ENCODE data around the gene ASXL2. TPM values are rescaled to one million over a fixed set of nuclear protein-coding genes. Genes with fewer than 3 reads are reported as not detected.

ASXL2 gene
- total and polyA plus RNA-seq, 2 of the 13 experiments (the other 11 are each of a cell fraction or from before 2014, with no cell fraction given), result 12.1 to 19.2 TPM

GRCh38 chr2:25697559-25698341, 180.5 kb downstream of the ASXL2 start (continued):
- TF ChIP-seq ZNF577 (CRISPR knock-in tag; IDR thresholded peaks at IDR 0.05; ENCODE audit: borderline replicate concordance, low read depth) (no peak), SNRNP70 (IDR thresholded peaks at IDR 0.05; ENCODE audit: low read depth, low read length) (no peak), SIX1 (CRISPR knock-in tag; IDR thresholded peaks at IDR 0.05; ENCODE audit: borderline replicate concordance) (no peak), ZFP91 (CRISPR knock-in tag; IDR thresholded peaks at IDR 0.05; ENCODE audit: borderline replicate concordance) (0 out of 2 replicates have a peak, but pooled peaks have one; percentile 21), PHF8 (CRISPR knock-in tag; IDR thresholded peaks at IDR 0.05) (no peak), ZEB1 (IDR thresholded peaks at IDR 0.05; ENCODE audit: insufficient replicate concordance, low read depth) (no peak), HNRNPLL (IDR thresholded peaks at IDR 0.05; ENCODE audit: low read depth, low read length, poor library complexity, severe bottlenecking) (no peak), SIN3B (IDR thresholded peaks at IDR 0.05; ENCODE audit: low read length) (no peak), NFKBIZ (CRISPR knock-in tag; IDR thresholded peaks at IDR 0.05) (no peak), JDP2 (CRISPR knock-in tag; IDR thresholded peaks at IDR 0.05; ENCODE audit: borderline replicate concordance) (no peak), ZNF30 (CRISPR knock-in tag; IDR thresholded peaks at IDR 0.05) (no peak), ZNF280B (CRISPR knock-in tag; IDR thresholded peaks at IDR 0.05; ENCODE audit: borderline replicate concordance) (no peak), KDM4B (CRISPR knock-in tag; IDR thresholded peaks at IDR 0.05) (no peak), IKZF5 (CRISPR knock-in tag; IDR thresholded peaks at IDR 0.05) (no peak), MEIS2 (CRISPR knock-in tag; IDR thresholded peaks at IDR 0.05) (no peak), ZNF263 (CRISPR knock-in tag; IDR thresholded peaks at IDR 0.05) (no peak)
- TF ChIP-seq, protein P1, sequence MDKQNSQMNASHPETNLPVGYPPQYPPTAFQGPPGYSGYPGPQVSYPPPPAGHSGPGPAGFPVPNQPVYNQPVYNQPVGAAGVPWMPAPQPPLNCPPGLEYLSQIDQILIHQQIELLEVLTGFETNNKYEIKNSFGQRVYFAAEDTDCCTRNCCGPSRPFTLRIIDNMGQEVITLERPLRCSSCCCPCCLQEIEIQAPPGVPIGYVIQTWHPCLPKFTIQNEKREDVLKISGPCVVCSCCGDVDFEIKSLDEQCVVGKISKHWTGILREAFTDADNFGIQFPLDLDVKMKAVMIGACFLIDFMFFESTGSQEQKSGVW (CRISPR knock-in tag; IDR thresholded peaks at IDR 0.05; ENCODE audit: borderline replicate concordance), result no peak
